HFFc6 (cell line): ENCODE data around the gene PRKG1. TPM values are rescaled to one million over a fixed set of nuclear protein-coding genes. Genes with fewer than 3 reads are reported as not detected.

Experiments
- DNase-seq: peaks from one replicate; pipeline ENCODE4 v3.0.0-alpha.2; 2018
- H3K27ac Mint-ChIP-seq: 2 replicates; pipeline ENCODE4 v1.8.0; 2020; ENCODE audit warnings: mild to moderate bottlenecking, mixed read lengths
- H3K27me3 Mint-ChIP-seq: 2 replicates; pipeline ENCODE4 v1.8.0; 2021; ENCODE audit warnings: mild to moderate bottlenecking, moderate library complexity, mixed read lengths; ENCODE audit not compliant: insufficient read depth
- H3K36me3 Mint-ChIP-seq: 2 replicates; pipeline ENCODE4 v1.8.0; 2021; ENCODE audit warnings: low read depth, mixed read lengths
- H3K4me1 Mint-ChIP-seq: 2 replicates; pipeline ENCODE4 v1.8.0; 2020; ENCODE audit warnings: low read depth, mixed read lengths
- H3K4me3 Mint-ChIP-seq: 2 replicates; pipeline ENCODE4 v1.8.0; 2020; ENCODE audit warnings: mild to moderate bottlenecking, moderate library complexity, mixed read lengths
- H3K9me3 Mint-ChIP-seq: 2 replicates; pipeline ENCODE4 v1.8.0; 2020; ENCODE audit warnings: mild to moderate bottlenecking, mixed read lengths
- CTCF ChIP-seq: fragments of 200-600 bp; sonication (generic); IDR thresholded peaks from 2 replicates; pipeline ENCODE4 v1.5.0; 2021; ENCODE audit warnings: antibody characterized with exemption, mild to moderate bottlenecking
- total RNA-seq, 6 experiments: library from RNA; stranded (reverse); fragmentation: NEBNext Ultra II Directional; extraction: Animal tissue kit (Norgen Biotek cat#: 25700); gene quantifications; 2 replicates in 1 of 6; 3 replicates in 5 of 6; pipeline ENCODE4 v1.2.3, GENCODE V29; 2021

Gene PRKG1
- total RNA-seq, 6 experiments from 2014 or later, result 9.3 to 10.1 (median 9.8) TPM

- Mint-ChIP-seq H3K9me3 (no peaks in the 10 kb centered on the region), H3K4me3 (no peak overlapping the region), H3K27me3 (no peaks in the 10 kb centered on the region; the same call in none of the 2 replicates), H3K36me3 (no peaks in the 10 kb centered on the region), H3K4me1 (peaks cover 16% of the 10 kb centered on the region; the same call in 1 of the 2 replicates), H3K27ac (no peak overlapping the region)
- DNase-seq, result no peak
- no peak for TF ChIP-seq CTCF
Observed at GRCh38 chr10:51231754-51232153, 157.5 kb downstream of the PRKG1 start.

- DNase-seq, result no peak
Observed at GRCh38 chr10:51233337-51234100, 159.2 kb downstream of the PRKG1 start.

GRCh38 chr10:51235865-51236264 lies 161.6 kb downstream of the PRKG1 start:
- Mint-ChIP-seq H3K4me3 (no peak overlapping the region), H3K27me3 (no peaks in the 10 kb centered on the region; the same call in 1 of the 2 replicates), H3K36me3 (no peaks in the 10 kb centered on the region), H3K27ac (no peak overlapping the region), H3K9me3 (no peaks in the 10 kb centered on the region), H3K4me1 (peaks cover 16% of the 10 kb centered on the region; the same call in 1 of the 2 replicates)
- no peak for TF ChIP-seq CTCF
- no peak for DNase-seq

More at GRCh38 chr10:51233337-51234100, 159.2 kb downstream of the PRKG1 start:
- peaks cover 16% of the 10 kb centered on the region; the same call in 1 of the 2 replicates for H3K4me1 Mint-ChIP-seq
- H3K36me3 Mint-ChIP-seq, result no peaks in the 10 kb centered on the region
- H3K27me3 Mint-ChIP-seq, result no peaks in the 10 kb centered on the region; the same call in none of the 2 replicates
- no peaks in the 10 kb centered on the region for H3K9me3 Mint-ChIP-seq
- no peak overlapping the region for H3K27ac Mint-ChIP-seq
- H3K4me3 Mint-ChIP-seq, result no peak overlapping the region
- no peak for TF ChIP-seq CTCF

- Mint-ChIP-seq H3K27ac (no peak overlapping the region), H3K36me3 (no peaks in the 10 kb centered on the region), H3K9me3 (no peaks in the 10 kb centered on the region), H3K4me3 (no peak overlapping the region), H3K4me1 (no peaks in the 10 kb centered on the region), H3K27me3 (no peaks in the 10 kb centered on the region)
- TF ChIP-seq CTCF, result no peak
- DNase-seq, result no peak
Observed at GRCh38 chr10:51239006-51239405, 164.7 kb downstream of the PRKG1 start.

GRCh38 chr10:51241461-51241860 lies 167.2 kb downstream of the PRKG1 start:
- H3K4me1 Mint-ChIP-seq, result peaks cover 13% of the 10 kb centered on the region
- TF ChIP-seq CTCF, result no peak

More at GRCh38 chr10:51241461-51241860, 167.2 kb downstream of the PRKG1 start:
- Mint-ChIP-seq H3K9me3 (no peaks in the 10 kb centered on the region), H3K4me3 (no peak overlapping the region), H3K27me3 (no peaks in the 10 kb centered on the region), H3K27ac (no peak overlapping the region), H3K36me3 (no peaks in the 10 kb centered on the region)
- no peak for DNase-seq
